Hematopoietic multipotent progenitor cell (in vitro differentiated cells): ENCODE data around the gene PARVB. TPM values are rescaled to one million over a fixed set of nuclear protein-coding genes. Genes with fewer than 3 reads are reported as not detected.

Source experiments
- DNase-seq, 3 donors: peaks; one replicate each; pipeline ENCODE4 v3.0.0-alpha.2; 2011 to 2015; ENCODE audit warnings: low read depth in 2 of 3, low spot score in 2 of 3
- total RNA-seq: library from RNA; depleted of rRNA; stranded (reverse); fragments of >200 nt; gene quantifications from one replicate; pipeline ENCODE4 v1.2.3, GENCODE V29; 2012

Gene PARVB
- total RNA-seq, 1 donor, result 52.8 TPM

DNA sequence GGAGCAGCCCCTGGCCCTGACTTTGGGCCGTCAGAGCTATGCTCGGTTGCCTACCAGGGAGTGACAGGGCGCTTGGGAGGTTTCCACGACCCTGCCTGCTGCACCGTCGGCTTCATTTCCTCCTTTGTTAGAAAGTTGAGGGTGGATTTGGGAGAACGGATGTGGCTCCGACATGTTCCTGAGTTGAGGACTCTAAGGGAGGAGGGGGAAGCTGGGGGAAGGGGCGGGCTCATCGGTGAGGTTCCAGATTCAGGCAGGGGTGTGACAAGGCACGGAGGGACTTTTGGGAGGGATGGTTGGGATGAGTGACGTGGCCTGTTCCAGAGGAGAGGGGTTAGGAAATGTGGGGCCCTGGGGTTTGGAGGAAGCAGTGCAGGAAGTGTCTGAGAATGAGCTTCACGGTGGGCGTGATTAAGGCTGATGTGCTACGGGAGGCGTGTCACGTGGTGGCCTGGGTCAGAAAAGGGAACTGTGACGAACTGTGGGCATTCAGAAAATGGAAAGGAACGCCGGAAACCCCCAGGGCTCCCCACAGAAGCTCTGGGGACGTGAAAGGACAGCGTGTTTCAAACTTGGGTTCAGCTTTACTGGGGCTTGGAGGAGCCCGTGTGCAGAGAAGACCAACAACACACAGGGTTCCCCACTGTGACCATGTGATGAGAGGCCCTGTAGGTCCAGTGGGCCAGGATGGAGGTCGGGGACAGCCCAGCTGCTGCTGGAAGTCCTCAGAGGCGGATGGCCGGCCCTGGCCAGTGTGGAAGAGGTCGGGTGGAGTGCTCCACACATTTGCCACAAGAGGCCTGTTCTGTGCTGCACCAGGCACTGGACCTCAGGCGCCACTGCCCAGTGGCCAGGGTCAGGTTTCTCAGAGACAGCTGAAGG lies 2.8 kb downstream of the PARVB start:
- DNase-seq, result peak; percentile 41 to 90 (median 89)

DNA sequence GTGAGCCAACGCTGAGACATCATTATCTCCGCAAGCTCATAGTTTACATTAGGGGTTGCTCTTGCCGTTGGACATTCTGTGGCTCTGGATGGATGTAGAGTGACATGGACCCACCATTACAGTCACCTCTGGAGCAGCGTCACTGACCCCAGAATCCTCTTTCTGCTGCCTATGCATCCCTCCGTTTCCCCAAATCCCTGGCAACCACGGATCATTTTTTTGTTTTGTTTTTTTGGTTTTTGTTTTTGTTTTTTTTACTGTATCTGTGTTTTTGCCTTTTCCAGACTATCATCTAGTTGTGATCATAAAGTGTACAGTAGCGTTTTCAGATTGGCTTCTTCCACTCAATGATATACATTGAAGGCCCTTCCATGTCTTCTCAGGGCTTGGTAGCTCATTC lies 4.0 kb downstream of the PARVB start:
- no peak for DNase-seq

- no peak for DNase-seq
Measured at GRCh38 chr22:44029069-44029468, 5.0 kb downstream of the PARVB start.

DNA sequence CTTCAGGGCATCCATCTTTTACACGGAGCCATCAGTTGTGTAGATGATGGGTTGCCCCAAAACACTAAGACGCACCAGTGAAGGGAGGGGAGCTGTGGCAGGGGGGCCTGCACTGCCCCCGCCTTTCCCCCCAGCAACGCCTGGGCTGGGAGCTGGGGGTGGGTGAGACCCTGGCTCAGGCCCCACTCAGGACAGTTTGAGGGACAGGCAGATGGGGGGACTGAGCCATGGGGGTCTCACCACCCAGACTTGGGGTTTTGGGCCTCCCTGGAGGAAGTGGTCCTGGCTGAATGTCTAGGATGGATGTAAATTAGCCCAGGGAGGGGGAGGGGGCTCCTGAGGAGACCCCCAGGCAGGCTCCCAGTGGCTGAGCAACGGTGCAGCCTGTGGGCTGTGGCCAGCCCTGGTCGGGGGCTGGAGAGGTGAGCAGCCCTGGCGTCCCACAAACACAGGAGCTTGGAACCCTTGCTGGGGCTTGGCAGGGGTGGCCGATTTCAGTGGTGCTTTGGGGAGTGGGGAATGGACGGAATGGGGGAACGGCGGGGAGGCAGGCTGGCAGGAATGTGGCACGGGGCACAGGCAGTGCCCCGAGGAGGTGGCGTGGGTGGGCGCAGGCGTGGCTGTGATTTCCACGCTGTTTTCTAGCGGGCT lies 6.1 kb downstream of the PARVB start:
- no peak for DNase-seq

- DNase-seq, result no peak
Measured at GRCh38 chr22:44030702-44031082, 6.6 kb downstream of the PARVB start.

- peak in 1 of 3 donors; percentile 25 for DNase-seq
Measured at GRCh38 chr22:44031158-44031952, 7.3 kb downstream of the PARVB start.

GRCh38 chr22:44032126-44032730 lies 8.1 kb downstream of the PARVB start:
- no peak for DNase-seq

GRCh38 chr22:44033287-44033686 lies 9.2 kb downstream of the PARVB start:
- no peak for DNase-seq

- no peak for DNase-seq
Measured at GRCh38 chr22:44033694-44034093, 9.6 kb downstream of the PARVB start.

DNA sequence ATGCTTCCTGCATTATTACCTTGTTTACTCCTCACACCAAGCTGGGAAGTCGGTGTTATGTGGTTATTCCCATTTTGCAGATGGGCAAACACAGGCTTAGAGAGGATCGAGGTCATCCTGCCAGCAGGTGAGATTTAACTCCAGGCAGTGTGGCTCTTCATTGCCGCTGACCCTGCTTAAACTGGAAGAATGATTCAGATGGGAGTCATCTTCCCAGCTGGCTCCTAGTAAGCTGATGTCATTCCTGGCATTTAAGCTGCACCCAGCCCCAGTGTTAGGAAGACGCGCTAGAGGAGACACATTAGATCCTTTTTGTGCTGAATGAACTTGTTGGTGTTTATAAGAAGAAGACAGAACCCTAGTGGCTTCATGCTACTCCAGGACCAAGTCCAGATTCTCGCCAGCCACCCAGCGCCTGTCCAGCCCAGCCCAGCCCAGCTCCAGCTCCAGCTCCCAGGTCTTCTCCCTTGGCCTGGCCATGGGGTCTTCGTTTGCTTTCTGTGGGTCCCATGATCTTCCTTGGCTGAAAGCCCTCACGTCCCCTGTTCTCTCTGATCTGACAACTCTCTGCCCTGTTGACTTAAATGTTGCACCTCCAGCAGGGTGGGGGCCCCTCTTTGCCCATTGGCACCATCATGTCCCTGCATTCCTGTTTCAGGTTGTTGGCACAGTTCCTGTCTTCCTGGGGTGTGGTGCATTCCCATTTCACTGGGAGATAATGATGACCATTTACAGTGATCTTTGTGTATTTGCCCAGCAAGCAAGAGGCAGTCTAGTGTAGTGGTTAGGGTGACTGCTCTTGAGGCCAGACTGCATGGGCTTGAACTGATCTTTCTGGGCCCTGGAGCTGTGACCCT lies 13.6 kb downstream of the PARVB start:
- no peak for DNase-seq

- DNase-seq, result no peak
Measured at GRCh38 chr22:44039566-44040171, 15.6 kb downstream of the PARVB start.

- no peak for DNase-seq
Measured at GRCh38 chr22:44042249-44043218, 18.4 kb downstream of the PARVB start.

- no peak for DNase-seq
Measured at GRCh38 chr22:44045145-44045544, 21.0 kb downstream of the PARVB start.

- peak in 1 of 3 donors; percentile 31 for DNase-seq
Measured at GRCh38 chr22:44046485-44047141, 22.5 kb downstream of the PARVB start.

DNA sequence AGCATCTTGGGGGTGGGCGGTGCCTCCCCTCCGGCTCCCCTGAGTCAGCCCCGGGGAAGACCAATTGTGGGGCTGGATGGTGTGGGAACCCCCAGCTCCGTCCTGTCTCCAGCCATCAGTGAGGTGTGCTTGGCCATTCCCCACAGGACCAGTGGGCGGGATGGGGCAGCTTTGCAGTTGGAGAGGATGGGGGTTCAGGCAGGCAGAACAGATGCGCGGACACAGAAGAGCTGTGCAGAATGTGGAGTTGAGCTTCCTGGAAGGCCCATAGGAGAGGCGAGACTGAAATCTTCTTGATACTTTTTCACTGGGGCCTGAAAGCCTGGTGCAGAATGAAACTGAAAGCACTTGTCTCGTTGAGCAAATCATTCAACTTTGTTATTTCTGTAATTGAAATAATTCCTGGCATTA lies 23.8 kb downstream of the PARVB start:
- peak in 1 of 3 donors; percentile 52 for DNase-seq

DNA sequence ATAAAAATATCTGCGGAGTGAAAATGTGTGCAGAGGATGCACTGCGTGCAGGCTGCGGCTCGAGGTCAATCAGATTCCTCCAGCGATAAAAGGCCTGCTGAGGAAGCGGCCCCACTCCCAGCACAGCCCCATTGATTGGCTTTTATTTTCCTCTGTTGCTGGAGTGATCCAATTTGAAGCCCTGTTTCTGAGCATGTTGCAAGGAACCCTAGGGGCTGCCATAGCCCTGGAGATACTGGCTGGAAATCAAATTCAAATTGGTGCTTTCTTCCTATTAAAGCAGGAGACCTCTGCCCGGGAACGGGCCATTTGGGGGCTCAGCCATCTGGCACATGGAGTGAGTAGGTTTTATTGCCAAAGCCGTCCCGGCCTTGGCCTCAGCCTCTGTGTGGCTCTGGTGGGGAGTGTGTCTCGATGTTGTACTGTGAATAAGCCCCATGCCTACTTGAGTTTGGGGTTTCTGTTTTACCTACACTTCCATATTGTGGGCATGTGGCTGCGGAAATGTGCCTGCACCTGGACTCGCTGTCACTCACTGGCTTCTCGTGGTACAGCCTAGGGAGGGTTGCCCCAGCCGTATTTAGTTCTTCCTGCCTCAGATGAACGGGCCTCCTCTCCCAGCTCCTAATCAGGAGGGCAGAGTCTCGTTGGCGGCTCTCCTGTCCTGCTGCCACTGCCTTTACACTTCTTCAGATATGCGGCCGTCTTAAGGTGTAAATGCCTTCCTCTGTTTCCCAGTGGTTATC lies 25.6 kb downstream of the PARVB start:
- DNase-seq, result peak in 1 of 3 donors; percentile 45

GRCh38 chr22:44050766-44051355 lies 26.8 kb downstream of the PARVB start:
- peak in 1 of 3 donors; percentile 36 for DNase-seq
